Measurements from ENCODE around the gene CCDC7.
"Not testable (repeated sequence)": the region's sequence is repeated elsewhere in the genome, so short reads cannot be mapped to it uniquely, and the experiment has no call there.

CCDC7 gene

DNA sequence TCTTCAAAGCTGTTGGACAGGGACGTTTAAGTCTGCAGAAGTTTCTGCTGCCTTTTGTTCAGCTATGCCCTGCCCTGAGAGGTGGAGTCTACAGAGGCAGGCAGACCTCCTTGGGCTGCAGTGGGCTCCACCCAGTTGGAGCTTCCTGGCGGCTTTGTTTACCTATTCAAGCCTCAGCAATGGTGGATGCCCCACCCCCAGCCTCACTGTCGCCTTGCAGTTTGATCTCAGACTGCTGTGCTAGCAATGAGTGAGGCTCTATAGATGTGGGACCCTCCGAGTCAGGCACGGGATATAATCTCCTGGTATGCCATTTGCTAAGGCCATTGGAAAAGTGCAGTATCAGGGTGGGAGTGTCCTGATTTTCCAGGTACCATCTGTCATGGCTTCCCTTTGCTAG is 152.1 kb downstream of the CCDC7 start:
- not testable (repeated sequence) for DNase-seq

DNA sequence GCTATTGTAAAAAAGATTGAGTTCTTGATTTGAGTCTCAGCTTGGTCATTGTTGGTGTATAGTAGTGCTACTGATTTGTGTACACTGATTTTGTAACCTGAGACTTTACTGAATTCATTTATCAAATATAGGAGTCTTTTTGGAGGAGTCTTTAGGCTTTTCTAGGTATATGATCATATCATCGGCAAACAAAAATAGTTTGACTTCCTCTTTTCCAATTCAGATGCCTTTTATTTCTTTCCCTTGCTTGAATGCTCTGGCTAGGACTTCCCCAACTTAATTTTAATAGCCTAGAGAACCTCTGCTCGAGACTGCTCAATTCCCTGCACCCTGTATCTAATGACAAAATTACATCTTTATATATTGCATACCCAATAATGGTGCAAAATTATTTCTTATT is 154.4 kb downstream of the CCDC7 start:
- no peak for DNase-seq

DNA sequence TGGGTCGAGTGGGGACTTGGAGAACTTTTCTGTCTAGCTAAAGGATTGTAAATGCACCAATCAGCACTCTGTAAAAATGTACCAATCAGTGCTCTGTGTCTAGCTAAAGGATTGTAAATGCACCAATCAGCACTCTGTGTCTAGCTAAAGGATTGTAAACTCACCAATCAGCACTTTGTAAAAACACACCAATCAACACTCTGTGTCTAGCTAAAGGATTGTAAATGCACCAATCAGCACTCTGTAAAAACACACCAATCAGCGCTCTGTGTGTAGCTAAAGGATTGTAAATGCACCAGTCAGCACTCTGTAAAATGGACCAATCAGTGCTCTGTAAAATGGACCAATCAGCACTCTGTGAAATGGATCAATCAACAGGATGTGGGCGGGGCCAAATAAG is 155.6 kb downstream of the CCDC7 start:
- DNase-seq = not testable (repeated sequence)

DNA sequence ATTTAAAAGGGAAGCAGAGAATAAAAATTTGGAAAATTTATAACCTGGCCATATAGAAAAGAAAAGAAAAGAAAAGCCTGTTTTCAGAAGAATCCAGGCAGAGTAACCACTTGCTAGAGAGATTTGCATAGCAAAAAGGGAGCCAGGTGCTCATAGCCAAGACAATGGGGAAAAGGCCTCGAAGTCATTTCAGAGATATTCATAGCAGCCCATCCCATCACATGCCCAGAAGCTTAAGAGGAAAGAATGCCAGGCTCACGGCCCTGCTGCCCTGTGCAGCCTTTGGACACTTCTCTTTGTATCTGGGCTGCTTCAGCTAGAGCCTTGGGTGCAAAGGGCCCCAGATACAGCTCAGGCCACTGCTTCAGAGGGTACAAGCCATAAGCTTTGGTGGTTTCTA is 159.8 kb downstream of the CCDC7 start:
- DNase-seq = no peak

DNA sequence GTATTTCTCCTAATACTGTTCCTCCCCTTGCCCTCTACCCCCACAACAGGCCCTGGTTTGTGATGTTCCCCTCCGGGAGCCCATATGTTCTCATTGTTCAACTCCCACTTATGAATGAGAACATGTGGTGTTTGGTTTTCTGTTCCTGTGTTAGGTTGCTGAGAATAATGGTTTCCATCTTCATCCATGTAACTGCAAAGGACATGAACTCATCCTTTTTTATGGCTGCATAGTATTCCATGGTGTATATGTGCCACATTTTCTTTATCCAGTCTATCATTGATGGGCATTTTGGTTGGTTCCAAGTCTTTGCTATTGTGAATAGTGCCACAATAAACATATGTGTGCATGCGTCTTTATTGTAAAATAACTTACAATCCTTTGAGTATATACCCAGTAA is 164.6 kb downstream of the CCDC7 start:
- DNase-seq = not testable (repeated sequence)

DNA sequence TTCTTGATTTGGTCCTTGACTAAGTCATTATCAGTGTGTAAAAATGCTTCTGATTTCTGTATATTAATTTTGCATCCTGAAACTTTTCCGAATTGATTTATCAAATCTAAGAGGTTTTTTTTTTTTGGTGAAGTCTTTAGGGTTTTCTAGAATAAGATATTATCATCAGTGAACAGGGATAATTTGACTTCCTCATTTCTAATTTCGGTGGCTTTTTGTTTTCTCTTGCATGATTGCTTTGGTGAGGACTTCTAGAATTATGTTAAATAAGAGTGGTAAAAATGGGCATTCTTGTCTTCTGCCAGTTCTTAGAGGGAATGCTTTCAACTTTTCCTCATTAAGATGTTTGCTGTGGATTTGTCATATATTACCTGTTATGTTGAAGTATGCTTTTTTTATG is 170.5 kb downstream of the CCDC7 start:
- no peak for DNase-seq

DNA sequence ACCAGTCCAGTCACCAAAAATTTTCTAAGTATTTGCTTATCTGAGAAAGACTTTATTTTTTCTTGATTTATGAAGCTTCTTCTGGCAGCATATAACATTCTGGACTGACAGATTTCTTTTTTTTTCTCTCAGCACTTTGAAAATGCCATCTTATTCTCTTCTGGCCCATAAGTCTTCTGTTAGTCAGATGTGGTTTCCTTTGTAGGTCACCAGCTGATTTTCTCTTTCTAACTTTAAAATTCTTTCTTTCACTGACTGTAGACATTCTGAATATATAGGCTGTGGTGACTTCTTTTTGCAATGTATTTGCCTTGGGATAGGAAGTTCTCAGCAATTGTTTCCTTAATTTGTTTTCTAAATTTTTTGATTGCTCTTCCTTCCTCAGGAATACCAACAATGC is 172.5 kb downstream of the CCDC7 start:
- no peak for DNase-seq

DNA sequence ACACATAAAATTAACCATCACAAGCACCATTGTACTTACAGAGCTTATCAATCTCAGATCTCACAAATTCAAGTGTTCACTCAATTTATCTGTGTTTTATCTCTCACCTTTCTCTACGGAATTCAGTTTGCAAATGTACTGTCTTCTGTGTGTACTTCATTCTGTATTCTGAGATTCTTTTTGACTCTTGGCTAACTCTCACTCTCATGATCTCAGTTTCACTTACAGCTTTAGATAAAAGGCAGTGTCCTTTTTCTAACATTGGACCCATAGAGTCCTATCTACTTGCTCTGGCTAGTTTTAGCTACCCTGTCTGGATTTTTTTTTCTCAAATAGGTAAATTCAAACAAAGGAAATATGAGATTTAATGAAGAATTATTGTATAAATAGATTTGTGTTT is 176.0 kb downstream of the CCDC7 start:
- DNase-seq = no peak

DNA sequence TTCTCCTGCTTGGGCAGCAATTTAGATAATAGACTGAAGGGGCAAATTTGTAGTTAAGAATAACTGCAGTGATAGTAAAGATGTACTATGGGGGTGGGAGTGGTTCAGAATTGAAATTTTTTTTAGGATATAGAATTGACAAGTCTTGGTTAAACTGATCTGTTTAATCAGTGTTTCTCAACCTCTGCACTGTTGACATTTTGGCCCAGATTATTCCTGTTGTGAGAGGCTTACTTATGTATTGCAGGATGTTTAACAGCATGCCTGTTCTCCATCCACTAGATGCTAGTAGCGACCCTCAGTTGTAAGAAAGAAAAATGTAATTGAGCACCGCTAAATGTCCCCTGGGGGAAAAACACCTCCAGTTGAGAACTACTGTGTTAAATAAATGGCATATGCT is 176.5 kb downstream of the CCDC7 start:
- no peak for DNase-seq

DNA sequence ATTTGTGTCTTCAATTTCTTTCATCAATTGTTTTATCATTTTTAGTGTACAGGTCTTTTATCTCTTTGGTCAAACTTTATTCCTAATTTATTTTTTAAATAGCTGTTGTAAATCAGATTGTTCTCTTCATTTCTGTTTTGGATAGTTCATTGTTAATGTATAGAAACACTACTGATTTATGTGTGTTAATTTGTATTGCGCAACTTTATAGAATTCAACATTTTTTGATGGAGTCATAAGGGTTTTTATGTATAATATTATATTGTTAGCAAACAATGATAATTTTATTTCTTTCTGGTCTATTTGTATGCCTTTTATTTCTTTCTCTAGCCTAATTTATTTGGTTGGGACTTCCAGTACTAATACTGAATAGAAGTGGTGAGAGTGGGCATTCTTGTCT is 181.2 kb downstream of the CCDC7 start:
- DNase-seq = no peak

DNA sequence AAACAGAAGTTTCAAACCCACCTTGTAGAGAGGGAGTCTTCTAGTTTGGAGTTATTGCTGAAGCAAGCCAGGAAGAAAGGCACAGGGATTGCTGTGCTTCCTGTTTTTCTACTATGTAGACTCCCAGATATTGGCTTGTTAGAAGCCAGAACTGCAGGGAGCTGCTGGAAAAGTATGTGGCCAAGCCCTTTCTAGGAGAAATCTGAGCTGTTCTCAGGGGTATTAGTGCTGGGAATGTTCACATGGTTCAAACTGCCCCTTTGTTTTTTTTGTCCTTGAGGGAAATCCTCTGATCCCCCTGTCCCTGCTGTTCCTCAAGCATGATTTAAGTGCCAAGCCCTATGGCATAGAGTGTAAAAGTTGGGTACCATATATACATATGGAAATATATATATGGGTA is 184.0 kb downstream of the CCDC7 start:
- no peak for DNase-seq

DNA sequence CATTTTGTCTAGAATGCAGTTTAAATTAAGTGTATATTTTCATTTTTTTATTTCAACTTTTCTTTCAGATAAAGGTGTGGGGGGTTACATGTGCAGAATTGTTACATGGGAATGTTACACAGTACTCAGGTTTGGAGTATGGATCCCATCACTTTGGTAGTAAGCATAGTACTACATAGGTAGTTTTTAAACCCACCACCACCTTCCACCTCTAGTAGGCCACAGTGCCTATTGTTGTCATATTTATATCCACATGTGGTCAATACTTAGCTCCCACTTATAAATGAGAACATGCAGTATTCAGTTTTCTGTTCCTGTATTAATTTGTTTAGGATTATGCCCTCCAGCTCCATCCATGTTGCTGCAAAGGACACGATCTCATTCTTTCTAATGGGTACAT is 200.6 kb downstream of the CCDC7 start:
- no peak for DNase-seq

DNA sequence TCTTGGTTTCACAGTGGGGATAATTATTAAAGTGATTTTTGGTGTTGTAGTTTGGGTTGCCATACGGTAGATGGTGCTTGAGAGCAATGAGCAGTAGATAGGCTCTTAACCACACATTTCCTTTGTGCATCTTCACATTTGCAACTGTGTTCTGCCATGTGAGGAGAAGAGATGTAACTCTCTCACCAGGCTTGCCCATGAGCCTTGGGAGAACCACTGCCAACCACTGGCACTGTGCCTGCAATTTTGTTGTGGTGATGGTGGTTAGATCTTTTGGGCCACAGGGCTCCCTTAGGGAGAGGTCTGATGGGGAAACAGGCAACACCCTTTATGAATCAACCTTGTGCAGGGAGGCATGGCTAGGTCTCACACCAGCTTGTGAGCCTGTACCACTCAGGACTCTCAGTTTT is 204.3 kb downstream of the CCDC7 start:
- peak; percentile 3 for DNase-seq

DNA sequence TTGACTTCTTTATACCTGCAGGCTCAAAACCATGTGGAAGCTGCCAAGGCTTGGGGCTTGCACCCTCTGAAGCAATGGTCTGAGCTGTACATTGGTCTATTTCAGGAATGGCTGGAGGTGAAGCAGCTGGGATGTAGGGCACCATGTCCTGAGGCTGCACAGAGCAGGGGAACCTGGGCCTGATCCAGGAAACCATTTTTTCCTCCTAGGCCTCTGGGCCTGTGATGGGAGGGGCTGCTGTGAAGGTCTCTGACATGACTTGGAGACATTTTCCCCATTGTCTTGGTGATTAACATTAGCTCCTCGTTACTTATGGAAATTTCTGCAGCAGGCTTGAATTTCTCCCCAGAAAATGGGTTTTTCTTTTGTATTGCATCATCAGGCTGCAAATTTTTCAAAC is 211.5 kb downstream of the CCDC7 start:
- DNase-seq = not testable (repeated sequence)

DNA sequence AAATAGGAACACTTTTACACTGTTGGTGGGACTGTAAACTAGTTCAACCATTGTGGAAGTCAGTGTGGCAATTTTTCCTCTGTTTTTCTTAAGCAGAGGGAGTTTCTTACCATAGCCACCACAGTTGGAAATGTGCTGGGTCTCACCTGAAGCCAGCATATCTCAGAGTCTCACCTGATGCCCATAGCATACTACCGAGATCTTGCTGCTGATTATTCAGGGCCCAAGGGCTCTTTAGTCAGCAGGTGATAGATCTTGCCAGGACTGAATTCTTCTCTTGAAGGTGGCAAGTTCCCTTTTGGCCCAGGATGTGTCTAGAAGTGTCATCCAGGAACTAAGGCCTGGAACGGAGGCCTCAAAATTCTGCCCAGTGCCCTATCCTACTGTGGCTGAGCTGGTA is 215.4 kb downstream of the CCDC7 start:
- DNase-seq = no peak

DNA sequence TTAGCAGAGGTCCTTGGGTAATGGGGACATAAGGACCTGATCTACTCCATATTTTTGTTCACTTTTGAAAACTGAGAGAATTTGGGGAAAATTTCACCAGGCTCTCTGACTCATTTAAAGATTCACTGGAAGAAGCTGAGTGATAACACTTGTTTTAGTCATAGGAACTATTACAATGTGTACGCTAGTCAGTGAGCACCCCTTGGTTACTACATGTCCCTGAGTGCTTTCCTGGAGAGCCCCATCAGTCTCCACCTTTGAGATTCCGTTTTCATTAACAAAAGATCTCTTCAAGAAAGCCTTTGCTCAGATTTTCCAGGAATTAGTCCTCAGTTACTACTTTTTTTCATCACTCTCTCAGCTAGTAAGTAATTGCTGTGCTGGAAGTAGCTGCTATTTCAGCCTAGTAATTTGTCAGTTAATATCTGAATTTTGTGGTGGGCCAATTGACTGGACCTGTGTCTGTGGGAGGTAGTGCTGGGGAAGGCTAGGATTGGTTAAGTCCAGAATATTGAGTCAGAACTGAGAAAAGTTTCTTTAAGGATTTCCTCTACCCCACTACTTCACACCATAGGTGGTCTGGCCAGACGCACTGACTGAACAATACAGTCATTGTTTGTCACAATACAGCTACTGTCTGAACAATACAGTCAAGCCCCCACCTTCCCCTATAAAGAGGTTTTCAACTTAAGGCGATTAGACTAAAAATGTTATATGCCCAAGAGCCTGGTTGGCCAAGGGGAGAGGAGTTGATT is 235.0 kb downstream of the CCDC7 start:
- no peak for DNase-seq

DNA sequence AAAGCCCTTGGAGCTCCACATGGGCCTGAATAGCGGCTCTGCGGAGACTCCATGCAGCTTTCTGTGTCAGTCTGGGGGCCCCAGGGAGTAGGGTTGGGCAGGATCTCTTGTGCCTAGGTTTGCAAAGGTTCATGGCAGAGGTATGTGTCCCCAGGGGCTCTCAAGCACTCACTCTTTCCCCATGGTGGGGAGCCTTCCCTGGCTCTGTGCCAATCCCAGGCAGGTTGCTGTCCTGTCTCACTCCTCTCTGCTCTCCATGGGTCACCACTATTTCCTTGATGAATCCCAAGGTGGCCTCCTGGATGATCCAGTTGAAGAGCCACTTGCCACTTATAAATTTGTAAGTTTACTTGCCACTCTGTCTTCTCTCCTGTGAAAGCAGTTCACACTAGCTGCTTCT is 238.4 kb downstream of the CCDC7 start:
- DNase-seq = no peak

DNA sequence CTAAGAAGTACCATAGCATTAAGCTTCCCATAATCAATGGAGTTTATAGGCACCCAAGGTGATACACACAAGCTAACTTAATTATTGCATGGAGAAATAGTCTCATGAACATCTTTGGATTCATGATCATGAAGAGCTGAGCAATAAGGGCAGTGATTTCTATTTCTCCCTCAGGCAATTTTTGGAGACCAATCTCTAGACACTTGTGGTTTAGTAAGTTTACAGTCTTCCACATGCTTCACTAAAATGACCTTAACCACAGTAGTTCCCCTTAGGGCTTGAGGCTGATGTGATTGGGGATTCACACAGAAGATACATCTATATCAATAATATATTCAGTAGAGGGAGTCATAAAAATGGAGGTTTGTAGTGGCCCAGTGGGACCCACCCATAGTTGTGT is 241.2 kb downstream of the CCDC7 start:
- no peak for DNase-seq

DNA sequence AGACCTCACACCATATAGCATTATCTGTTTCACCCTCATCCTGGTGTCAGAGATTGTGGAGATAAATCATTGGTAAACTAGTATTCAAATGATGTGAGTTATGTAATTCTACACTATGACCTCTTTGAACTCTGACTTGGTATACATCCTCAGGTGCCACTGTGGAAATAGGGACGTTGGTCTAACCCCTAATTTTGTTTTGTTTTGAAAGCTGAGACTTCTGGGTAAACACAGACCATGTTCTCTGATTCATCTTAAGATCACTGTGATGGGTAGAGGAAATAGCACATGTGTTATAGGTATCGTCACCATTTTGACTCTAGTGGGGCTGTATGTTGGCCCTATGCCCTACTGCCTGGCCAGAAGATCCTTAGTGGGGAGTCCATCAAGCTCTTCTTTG is 241.6 kb downstream of the CCDC7 start:
- DNase-seq = no peak

DNA sequence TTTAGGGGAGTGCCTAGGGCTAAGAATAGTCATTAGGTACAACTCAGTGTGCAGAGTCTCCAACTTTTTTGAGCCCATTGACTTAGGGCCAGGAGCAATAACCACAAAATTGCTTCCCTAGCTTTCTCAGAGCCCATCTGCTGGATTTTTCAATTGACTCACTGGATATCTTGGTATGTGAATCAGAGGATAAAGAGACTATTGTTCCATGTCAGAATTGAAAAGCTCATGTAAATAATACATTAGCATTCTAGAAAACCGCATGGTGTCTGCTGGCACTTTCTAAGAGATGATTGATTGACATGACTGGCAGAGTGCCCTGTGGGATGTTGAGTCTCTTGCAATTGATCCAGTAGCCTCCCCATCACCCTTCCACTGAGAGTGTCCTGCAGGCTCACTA is 246.2 kb downstream of the CCDC7 start:
- DNase-seq = no peak

DNA sequence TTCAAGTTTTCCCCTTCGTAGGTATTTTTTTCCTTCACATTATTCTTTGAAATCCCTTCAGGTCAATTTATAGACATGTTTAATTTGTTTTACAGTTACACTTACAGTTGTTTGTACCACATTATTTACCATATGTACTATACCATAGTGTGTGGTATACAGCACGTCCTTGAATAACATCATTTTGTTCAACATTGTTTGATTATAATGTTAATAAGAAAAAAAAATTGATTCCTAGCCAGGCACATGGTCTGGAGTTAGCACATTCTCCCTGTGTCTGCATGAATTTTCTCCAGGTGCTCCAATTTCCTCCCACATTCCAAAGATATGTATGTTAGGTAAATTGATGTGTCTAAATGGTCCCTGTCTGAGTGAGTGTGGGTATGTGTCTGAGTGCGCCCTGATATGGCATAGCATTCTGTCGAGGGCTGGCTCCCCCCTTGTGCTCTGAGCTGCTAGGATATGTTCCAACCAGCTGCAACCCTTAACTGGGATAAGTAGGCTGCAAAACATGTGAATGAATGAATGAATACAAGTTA is 247.6 kb downstream of the CCDC7 start:
- no peak for DNase-seq

DNA sequence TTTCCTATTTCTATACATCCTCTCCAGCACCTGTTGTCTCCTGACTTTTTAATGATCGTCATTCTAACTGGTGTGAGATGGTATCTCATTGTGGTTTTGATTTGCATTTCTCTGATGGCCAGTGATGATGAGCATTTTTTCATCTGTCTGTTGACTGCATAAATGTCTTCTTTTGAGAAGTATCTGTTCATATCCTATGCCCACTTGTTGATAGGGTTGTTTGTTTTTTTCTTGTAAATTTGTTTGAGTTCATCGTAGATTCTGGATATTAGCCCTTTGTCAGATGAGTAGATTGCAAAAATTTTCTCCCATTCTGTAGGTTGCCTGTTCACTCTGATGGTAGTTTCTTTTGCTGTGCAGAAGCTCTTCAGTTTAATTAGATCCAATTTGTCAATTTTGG is 253.7 kb downstream of the CCDC7 start:
- DNase-seq = not testable (repeated sequence)

DNA sequence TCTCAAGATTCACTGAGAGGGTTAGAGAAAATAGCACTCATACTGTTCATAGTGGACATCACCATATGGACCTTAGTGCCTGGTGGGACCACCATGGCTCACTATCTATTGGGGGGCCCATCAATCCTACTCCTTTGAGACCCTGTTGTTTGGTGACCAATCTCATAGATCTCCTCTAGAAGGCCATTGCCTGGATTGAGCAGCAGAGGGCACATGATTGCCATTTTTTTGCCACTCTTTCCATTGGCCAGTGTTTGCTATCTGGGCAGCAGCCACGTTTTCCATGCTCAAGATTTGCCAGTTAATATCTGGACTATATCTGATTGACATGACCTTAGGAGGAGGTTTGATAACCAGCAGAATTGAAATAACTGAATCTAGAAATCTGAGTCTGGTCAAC is 267.6 kb downstream of the CCDC7 start:
- no peak for DNase-seq

DNA sequence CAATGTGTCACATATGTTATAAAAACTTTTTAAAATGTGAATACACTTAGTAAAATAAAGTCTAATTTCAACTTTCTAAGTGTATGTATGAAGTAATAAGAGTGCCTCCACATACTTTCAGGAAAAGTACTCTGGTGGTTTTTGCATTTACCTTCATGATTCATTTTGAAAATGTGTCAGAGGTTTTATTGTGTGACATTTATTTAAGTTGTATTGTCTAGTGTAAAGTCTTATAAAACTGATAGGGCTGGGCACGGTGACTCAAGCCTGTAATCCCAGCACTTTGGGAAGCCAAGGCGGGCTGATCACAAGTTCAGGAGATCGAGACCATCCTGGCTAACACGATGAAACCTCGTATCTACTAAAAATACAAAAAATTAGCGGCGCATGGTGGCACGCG is 285.6 kb downstream of the CCDC7 start:
- no peak for DNase-seq

DNA sequence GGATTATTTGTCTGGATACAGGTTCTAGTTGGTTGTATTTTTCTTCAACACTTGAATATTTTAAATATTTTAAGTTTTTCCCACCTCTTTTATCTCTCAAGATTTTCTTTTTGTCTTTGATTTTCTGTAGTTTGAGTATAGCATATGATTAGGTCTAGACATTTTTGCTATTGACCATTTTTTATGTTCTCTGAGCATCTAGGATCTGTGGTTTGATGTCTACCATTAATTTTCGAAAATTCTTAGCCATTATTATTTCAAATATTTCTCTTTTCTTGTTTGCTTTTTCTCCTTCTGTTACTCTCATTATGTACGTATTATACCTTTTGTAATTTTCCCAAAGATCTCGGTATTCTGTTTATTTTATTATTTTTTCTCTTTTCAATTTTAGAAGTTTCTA is 293.0 kb downstream of the CCDC7 start:
- no peak for DNase-seq

All from stimulated activated CD4-positive, alpha-beta T cell treated with anti-CD3 and anti-CD28 coated beads, Interleukin-15, amount 100 ng/mL, for 24 hours (primary cell).